GM18505 (cell line): Measurements from ENCODE around the gene JMJD1C.
"Not testable (repeated sequence)": the region's sequence is repeated elsewhere in the genome, so short reads cannot be mapped to it uniquely, and the experiment has no call there.

Experiments used
- ATAC-seq: cut with Tn5 transposase; IDR thresholded peaks from one replicate; pipeline ENCODE4 v1.9.1; 2021; ENCODE audit not compliant: unreplicated experiment
- POLR2A ChIP-seq: IDR thresholded peaks from 4 replicates; pipeline ENCODE4 v1.6.1; 2011; ENCODE audit warnings: borderline replicate concordance; ENCODE audit not compliant: insufficient read depth, insufficient read length; ENCODE audit errors: extremely low read depth

JMJD1C gene

GRCh38 chr10:63374991-63375390 lies 90.8 kb downstream of the JMJD1C start:
- TF ChIP-seq POLR2A: no peak
- no peak for ATAC-seq

GRCh38 chr10:63373176-63373575 lies 92.6 kb downstream of the JMJD1C start:
- no peak for ATAC-seq

GRCh38 chr10:63369711-63370110 lies 96.1 kb downstream of the JMJD1C start:
- ATAC-seq: no peak
- no peak for TF ChIP-seq POLR2A

More at GRCh38 chr10:63373176-63373575, 92.6 kb downstream of the JMJD1C start:
- no peak for TF ChIP-seq POLR2A

- ATAC-seq: no peak
Observed at GRCh38 chr10:63368365-63368764, 97.4 kb downstream of the JMJD1C start.

GRCh38 chr10:63366933-63367332 lies 98.8 kb downstream of the JMJD1C start:
- no peak for ATAC-seq
- no peak for TF ChIP-seq POLR2A

More at GRCh38 chr10:63368365-63368764, 97.4 kb downstream of the JMJD1C start:
- no peak for TF ChIP-seq POLR2A

- ATAC-seq: no peak
- TF ChIP-seq POLR2A: no peak
Observed at GRCh38 chr10:63365976-63366765, 99.6 kb downstream of the JMJD1C start.

- no peak for ATAC-seq
- TF ChIP-seq POLR2A: no peak
Observed at GRCh38 chr10:63364918-63365317, 100.9 kb downstream of the JMJD1C start.

- ATAC-seq: no peak
- no peak for TF ChIP-seq POLR2A
Observed at GRCh38 chr10:63363951-63364350, 101.8 kb downstream of the JMJD1C start.

- ATAC-seq: no peak
- no peak for TF ChIP-seq POLR2A
Observed at GRCh38 chr10:63355682-63356081, 110.1 kb downstream of the JMJD1C start.

GRCh38 chr10:63352976-63353375 lies 112.8 kb downstream of the JMJD1C start:
- no peak for TF ChIP-seq POLR2A
- no peak for ATAC-seq

- no peak for TF ChIP-seq POLR2A
- no peak for ATAC-seq
Observed at GRCh38 chr10:63348245-63348850, 117.4 kb downstream of the JMJD1C start.

- TF ChIP-seq POLR2A: no peak
- no peak for ATAC-seq
Observed at GRCh38 chr10:63346015-63346441, 119.7 kb downstream of the JMJD1C start.

GRCh38 chr10:63344269-63344668 lies 121.5 kb downstream of the JMJD1C start:
- TF ChIP-seq POLR2A: no peak
- no peak for ATAC-seq

GRCh38 chr10:63343476-63343875 lies 122.3 kb downstream of the JMJD1C start:
- TF ChIP-seq POLR2A: no peak
- no peak for ATAC-seq

- not testable (repeated sequence) for ATAC-seq
Observed at GRCh38 chr10:63339640-63340039, 126.1 kb downstream of the JMJD1C start.
